Fibroblast of skin of scalp (primary cell): Measurements from ENCODE around the gene ADD2.

ENCODE experiments used
- DNase-seq: peaks from one replicate; pipeline ENCODE4 v3.0.0-alpha.2; 2013

Gene ADD2

GRCh38 chr2:70698847-70699246 lies 69.2 kb downstream of the ADD2 start:
- peak; percentile 26 for DNase-seq

DNA sequence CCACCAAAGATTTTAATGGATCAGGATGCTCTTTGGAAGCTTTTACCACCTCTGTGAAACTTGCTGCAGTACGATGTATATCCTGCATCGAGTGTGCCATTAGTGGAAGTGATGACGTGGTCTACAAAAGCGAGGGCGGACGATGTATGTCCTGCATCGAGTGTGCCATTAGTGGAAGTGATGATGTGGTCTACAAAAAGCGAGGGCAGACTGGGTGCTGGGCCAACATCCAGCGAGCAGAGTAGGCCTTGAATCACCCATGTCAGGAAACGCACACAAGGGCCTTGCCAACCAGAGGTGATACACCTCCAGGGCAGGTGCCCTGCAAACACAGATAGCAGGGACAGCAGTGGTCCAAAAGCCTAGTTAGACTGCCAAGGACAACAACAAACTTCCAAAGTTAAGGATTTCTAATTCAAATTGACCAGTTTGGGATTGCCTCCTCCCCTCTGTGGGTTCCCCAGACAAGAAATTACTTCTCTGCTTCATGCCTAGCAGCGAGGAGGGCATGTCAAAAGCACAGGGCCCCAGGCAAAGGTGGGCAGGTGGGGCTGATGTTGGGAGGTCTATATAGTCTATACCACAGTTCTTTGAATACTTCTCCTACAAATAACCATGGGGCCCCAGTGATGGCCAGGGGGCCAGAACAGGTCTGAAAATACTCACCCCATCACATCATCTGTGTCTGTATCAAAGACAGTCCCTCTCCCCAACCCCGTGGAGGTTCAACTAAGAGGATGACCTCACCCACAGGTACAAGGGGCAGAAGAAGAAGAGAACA lies 70.2 kb downstream of the ADD2 start:
- DNase-seq = no peak

DNA sequence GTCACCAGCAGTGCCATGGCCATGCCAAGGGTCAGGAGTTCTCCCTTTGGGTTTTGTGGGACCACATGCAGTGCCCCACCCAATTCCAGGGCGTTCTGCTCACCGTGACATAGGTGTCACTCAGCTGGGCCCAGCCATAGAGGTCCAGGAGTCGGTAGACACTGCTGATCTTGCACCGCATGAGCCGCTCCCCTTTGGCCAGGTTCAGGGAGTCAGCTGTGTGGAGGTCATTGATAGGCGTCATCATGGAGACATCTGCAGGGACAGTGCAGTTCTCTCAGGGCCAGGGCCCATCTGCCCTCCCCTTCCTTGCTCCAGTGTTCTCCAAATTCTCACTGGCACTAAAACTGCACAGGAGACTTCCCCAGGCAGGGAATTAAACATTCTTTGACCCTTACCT lies 71.9 kb downstream of the ADD2 start:
- no peak for DNase-seq

DNA sequence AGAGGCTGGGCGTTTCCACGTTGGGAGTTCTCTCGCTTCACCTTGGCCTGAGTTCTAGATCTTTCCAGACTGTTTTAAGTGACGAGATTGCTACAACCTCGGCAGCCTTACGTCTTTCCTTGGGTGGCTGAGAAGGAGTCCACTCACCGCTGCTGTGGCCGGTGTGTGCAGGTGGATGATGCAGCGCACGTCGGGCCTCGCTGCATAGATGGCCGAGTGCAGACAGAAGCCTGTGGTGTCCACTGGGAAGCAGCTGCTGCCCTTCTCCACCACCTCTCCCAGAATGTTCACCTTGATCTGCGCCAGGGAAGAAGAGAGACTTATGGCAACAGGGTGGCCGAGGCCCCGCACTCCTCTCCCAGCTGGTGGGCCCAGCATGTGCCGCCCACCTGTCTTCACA lies 75.7 kb downstream of the ADD2 start:
- no peak for DNase-seq

DNA sequence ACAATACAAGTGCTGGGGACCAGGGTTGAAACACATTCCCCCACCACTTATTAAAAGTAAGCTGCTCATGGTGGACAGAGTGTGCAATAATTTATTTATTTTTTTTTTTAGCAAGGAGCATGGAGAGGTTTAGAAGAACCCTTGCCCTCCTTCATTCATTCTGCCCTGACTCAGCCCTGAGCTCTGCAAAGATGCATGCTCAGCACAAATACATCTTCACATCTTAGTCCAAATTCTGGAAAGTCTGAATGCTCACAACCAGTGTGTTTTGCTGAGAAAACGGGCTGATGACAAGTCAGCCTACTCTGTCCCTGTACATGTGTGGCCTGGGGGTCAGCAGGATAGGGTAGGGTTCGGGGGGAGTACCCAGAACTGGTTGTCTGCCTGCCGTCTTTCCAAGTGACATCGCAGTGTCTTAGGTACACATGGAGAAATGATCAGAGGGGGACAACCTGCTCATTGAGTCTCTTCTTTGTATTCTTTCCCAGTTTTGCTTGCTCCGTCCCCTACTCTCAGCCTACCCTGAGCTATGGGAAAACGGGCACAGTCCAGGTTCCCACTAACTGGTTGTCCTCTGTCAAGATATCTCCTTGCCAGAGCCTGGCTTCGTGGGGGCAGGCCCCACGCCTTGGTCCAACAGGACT lies 76.4 kb downstream of the ADD2 start:
- no peak for DNase-seq

DNA sequence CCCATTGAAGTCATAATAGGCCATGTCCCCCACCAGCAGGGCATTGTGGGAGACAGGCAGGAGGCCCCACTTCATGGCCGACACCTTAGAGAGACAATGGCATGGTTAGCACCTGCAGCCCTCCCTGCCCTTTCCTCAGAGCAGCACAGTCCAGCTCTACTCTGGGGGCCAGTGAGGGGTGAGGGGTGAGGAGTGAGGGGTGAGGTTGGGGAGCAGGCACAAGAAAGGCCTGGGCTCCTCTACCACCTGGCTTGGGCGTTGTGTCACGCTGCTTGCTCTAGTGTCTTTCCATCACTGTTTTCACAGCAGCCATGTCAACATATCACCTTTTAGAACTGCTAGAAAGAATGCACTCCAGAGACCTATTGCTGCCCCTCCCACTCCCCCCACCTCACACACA lies 77.2 kb downstream of the ADD2 start:
- DNase-seq = no peak

DNA sequence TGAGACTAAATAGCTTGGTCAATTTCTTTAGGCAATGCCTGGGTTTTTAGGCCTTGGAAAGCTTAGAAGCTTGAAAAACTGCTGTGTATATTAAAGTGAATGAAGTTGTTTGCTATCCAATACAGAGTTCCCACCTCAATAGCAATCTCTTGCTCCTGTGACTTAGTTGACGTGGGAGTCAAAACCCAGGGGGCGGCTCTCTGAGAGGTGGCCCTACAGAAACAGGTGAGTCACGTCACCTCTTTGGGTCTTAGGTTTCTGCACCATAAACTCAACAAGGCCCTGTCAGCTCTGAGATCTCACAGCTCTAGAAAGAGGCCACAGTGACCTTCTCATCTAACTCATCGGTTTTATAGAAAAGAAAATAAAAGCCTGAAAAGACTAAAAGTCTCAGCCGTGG lies 79.6 kb downstream of the ADD2 start:
- DNase-seq = no peak

GRCh38 chr2:70687461-70687795 lies 80.6 kb downstream of the ADD2 start:
- DNase-seq = no peak

- DNase-seq = peak; percentile 87
These were observed 81.2 kb downstream of the ADD2 start for GRCh38 chr2:70686577-70687460.

DNA sequence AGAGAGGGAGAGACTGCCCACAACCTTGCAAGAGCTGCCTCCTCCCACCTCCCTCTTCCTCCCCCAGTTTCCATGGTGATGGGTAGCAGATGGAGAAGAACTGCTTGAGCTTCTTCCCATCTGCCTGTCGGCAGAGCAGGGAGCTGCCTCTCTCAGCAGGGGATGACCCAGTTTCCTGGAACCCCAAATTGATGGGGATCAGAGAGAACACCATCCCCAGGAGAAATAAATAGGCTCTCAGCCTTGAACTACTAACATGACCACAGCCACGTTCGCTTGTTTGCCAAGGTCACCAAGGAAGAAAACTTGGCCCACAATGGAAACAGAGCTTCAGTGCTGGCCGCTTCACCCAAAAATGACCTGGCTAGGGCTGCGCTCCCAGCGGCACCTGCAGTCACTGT lies 82.2 kb downstream of the ADD2 start:
- peak; percentile 27 for DNase-seq

DNA sequence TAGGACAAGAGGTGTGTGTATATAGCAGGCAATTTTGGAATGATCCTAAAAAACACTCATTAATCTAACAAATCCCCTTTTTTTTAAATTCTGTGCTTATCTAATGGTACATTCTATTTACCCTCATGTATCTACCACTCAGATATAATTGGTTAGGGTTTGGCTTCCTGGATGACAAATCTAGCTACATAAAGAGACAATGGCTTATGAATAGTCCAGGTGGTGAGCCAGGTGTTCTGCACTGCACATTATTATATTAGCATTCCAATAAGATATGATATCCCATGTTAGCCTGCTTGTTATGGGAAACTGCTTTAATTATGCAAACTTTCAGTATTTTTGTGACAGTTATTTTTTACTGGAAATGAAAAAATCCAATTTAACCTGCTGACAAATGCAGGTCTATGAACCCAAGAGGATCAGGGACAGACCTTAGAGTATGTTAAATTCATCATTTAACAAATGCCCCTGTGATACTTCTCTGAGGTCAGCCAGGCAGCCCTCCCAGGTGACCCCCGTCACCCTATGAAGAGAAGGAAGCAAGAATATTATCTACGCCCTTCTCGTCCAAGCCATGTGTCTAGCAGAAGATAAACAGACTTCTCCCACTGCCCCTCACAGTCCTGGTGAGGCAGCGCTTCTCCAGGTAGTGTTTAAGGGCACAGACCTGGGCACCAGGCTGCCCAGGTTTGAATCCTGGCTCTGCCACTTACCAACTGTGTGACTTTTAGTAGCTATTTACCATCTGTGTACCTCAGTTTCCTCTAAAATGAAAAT lies 83.0 kb downstream of the ADD2 start:
- no peak for DNase-seq

DNA sequence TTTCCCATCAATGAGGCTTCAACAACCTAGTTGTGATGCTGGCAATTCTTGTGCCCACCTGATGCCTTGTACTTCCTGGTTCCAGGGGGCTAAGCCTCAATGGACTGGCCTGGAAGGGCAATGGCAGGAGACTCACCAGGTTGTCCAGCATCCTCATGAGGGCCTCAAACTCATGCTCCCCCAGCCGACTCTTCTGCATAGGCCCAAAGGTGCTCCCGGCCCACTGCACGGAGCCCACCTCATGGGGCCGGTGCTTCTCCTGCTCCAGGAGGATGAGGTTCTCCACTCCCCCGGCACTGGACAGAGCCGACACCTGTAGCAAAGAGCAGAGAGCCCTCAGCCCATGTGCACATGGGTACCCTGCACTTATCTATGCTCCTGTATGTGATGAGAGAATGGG lies 84.5 kb downstream of the ADD2 start:
- no peak for DNase-seq

DNA sequence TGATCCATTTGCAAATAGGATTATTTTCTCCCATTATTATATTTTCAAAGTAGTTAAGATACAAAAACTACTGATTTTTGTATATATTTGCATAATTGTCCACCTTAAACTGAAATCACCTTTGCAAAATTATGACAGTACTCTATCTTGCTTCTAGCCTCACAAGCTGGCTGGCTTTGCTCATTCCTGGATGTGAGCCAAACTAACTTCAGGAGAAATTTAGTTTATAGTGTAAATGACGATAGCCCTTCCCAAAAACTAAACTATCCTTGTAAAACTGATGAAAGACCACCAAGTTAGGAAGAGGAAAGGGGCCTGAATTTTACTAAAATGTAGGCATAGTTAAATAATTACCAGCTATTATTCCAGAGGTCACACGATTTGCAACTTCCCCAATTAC lies 87.3 kb downstream of the ADD2 start:
- DNase-seq = no peak

DNA sequence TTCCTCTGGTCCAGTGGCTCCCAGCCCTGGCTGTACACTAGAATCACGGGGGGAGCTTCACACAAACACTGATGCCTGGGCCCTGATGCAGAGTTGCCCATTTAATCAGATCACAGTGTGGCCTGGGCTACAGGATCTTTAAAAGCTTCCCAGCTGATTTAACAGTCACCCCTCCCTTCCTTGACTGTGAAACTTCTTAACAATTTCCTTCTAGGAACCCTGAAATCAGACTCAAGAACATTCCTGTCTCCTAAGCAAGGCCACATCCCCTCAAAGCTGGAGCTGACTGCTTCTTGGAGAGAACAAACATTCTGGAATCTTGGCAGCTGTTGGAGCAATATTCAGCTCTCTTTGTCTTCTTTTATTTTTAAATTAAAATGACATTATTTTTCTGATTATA lies 88.7 kb downstream of the ADD2 start:
- DNase-seq = peak; percentile 20

DNA sequence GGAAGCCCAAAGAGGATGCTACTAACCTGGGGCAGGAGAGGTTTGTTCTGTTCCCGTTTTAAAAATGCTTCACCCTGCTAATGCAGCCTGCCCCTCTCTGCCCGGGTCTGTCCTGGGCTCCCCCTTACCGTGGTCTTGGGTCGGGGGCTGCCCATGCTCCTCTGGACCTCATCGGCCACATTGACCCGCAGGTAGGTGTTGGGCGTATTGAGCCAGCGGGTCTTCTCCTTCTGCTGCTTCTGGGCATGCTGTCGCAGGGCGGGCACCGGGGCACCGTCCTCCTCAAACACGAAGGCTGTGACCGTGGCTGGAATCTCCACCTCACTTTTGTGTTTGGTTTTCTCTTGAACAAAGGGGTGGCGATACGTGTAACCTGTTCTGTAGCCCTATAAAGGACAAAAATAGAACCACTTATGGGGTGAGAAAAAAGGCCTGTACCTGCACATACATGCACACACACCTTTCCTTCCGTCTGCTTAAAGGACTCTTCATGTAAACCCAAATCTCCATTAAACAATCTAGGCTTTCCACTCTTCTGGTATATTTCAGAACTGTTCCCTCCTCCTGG lies 89.3 kb downstream of the ADD2 start:
- DNase-seq = no peak

- no peak for DNase-seq
These were observed 91.5 kb downstream of the ADD2 start for GRCh38 chr2:70676301-70677035.

DNA sequence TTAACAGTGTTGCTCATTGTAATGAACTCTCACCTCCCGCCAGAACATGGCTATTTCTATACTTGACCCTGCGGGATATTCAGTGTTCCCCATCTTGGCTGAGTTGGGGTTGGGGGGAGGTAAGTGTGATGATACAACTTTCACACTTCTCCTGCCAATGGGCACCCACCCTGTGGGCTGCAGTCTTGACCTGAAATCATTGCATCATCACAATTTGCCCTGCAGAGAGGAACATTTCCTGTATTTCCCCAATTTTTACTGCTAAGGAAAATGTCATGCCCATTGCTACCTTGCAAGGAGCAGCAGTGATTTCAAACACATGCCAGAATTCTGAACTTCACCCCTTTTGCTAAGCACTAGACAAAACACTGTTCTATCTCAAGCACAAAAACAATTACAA lies 92.1 kb downstream of the ADD2 start:
- no peak for DNase-seq

DNA sequence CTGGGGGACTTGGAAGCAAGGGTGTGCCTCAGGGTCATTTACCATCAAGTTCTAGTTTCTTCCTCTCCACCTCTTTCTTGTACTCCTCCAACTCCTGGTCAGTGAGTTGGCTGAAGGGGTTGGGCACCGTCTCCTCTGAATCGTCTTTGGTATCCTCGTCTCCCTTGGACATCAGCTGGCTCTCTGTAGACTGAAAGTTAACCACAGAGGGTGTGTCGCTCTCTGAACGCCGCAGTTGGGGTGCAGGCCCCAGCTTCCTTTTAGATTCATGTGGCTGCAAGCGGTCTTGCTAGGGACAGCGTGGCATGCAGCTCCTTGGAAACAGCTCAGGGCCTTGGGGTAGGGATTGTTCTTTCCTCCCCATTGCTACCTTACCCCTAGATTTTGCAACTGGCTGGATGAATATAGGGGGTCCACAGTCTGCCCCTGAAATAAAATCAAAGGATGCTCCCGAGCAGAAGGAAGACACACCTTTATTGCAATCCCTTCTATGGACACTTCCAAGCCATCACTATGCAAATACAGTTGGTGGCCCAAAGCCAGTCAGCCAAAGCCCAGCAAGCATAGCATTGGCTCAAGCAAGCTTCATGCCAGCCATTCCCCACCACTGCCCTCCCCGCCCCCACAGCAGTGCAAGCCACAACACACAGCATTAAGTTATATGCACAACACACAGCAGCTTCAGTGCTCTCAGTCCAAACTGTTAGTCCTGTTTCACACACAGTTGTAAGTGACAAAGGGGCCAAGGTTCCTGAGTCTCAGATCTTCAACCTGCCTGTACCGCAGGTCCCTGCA lies 93.2 kb downstream of the ADD2 start:
- DNase-seq = no peak

- no peak for DNase-seq
These were observed 94.9 kb downstream of the ADD2 start for GRCh38 chr2:70673041-70673647.

DNA sequence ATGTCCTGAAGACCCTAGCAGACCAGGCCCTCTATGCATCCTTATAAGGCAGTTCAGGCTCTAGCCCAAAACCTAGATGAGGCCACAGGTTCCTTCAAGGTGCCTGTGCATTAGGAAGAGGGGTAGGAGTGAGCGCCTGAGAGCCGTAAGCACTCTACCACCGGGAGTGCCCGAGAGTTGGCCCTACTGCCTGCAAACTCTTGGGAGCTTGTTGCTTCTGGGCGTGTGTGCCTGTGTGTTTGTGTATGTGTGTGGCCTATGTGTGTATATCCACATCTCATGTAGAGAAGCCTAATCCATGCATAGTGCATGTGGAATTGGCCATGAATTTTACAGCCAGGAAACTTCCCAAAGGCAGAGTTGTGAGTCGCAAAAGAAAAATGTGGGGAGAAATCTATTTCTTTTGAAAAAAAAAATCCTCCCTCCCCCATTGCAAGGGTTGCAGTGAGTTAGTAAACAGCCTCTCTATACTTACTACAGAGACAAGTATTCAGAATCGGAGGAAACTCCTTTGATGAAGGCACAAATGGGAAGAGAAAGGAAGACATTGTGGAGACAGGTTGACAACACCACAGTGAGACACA lies 96.8 kb downstream of the ADD2 start:
- DNase-seq = peak; percentile 49
